HepG2 (cell line): ENCODE measurements around the gene IER5L. TPM values are rescaled to one million over a fixed set of nuclear protein-coding genes. Genes with fewer than 3 reads are reported as not detected.

ENCODE experiments used
- BRD4 ChIP-seq: sonication (generic); formaldehyde crosslinking; IDR thresholded peaks from 2 replicates; pipeline ENCODE4 v1.4.0; 2020; ENCODE audit warnings: missing genetic modification reagents
- CBFB ChIP-seq: sonication (generic); formaldehyde crosslinking; IDR thresholded peaks from 2 replicates; pipeline ENCODE4 v1.4.0; 2020; ENCODE audit warnings: missing genetic modification reagents
- CSRNP1 ChIP-seq: sonication (generic); formaldehyde crosslinking; IDR thresholded peaks from 2 replicates; pipeline ENCODE4 v1.8.1; 2023; ENCODE audit warnings: mild to moderate bottlenecking, missing genetic modification reagents
- DZIP1 ChIP-seq: sonication (generic); formaldehyde crosslinking; IDR thresholded peaks from 2 replicates; pipeline ENCODE4 v1.5.0; 2020; ENCODE audit warnings: mild to moderate bottlenecking, missing genetic modification reagents
- ELF3 ChIP-seq: IDR thresholded peaks from 2 replicates; pipeline ENCODE4 v1.6.1; 2016; ENCODE audit warnings: missing genetic modification reagents, missing compliant biosample characterization
- FOXA3 ChIP-seq: IDR thresholded peaks from 2 replicates; pipeline ENCODE4 v1.6.1; 2016; ENCODE audit warnings: missing genetic modification reagents, missing compliant biosample characterization
- IRX3 ChIP-seq: sonication (generic); formaldehyde crosslinking; IDR thresholded peaks from 2 replicates; pipeline ENCODE4 v1.8.1; 2023; ENCODE audit warnings: mild to moderate bottlenecking, low read depth, missing genetic modification reagents, borderline replicate concordance
- KAT8 ChIP-seq: IDR thresholded peaks from 2 replicates; pipeline ENCODE4 v1.6.1; 2016; ENCODE audit warnings: missing genetic modification reagents, missing compliant biosample characterization
- MAFF ChIP-seq: IDR thresholded peaks from 2 replicates; pipeline ENCODE4 v1.6.1; 2011; ENCODE audit warnings: low read depth, low read length, improper control_type of control experiment
- MIER3 ChIP-seq: IDR thresholded peaks from 2 replicates; pipeline ENCODE4 v1.6.1; 2016; ENCODE audit warnings: missing compliant biosample characterization, borderline replicate concordance
- NBN ChIP-seq: fragments of 450-650 bp; conservative IDR thresholded peaks from 2 replicates; pipeline ENCODE4 v1.6.1; 2017
- NR2F6 ChIP-seq, 2 experiments: IDR thresholded peaks; 2 replicates each; pipeline ENCODE4 v1.6.1; 2016; ENCODE audit warnings: antibody characterized with exemption in 1 of 2, mild to moderate bottlenecking in 1 of 2
- NR3C1 ChIP-seq: sonication (generic); formaldehyde crosslinking; IDR thresholded peaks from 2 replicates; pipeline ENCODE4 v1.4.0; 2020; ENCODE audit warnings: missing genetic modification reagents
- PCBP1 ChIP-seq: fragments of 200-400 bp; formaldehyde crosslinking; IDR thresholded peaks from 2 replicates; pipeline ENCODE4 v1.6.1; 2017; ENCODE audit warnings: mild to moderate bottlenecking, low read depth, low read length, borderline replicate concordance
- PHF21A ChIP-seq: sonication (generic); formaldehyde crosslinking; IDR thresholded peaks from 2 replicates; pipeline ENCODE4 v1.5.0; 2020; ENCODE audit warnings: mild to moderate bottlenecking, missing genetic modification reagents
- RORA ChIP-seq: sonication (generic); formaldehyde crosslinking; IDR thresholded peaks from 2 replicates; pipeline ENCODE4 v1.5.0; 2020; ENCODE audit warnings: mild to moderate bottlenecking, missing genetic modification reagents, moderate library complexity
- RXRA ChIP-seq: sonication (generic); formaldehyde crosslinking; IDR thresholded peaks from 2 replicates; pipeline ENCODE4 v1.5.1; 2020; ENCODE audit warnings: missing genetic modification reagents
- SALL2 ChIP-seq: sonication (generic); formaldehyde crosslinking; IDR thresholded peaks from 2 replicates; pipeline ENCODE4 v1.8.1; 2023; ENCODE audit warnings: mild to moderate bottlenecking, missing genetic modification reagents, inconsistent platforms
- THAP8 ChIP-seq: sonication (generic); formaldehyde crosslinking; IDR thresholded peaks from 2 replicates; pipeline ENCODE4 v1.5.1; 2020; ENCODE audit warnings: missing genetic modification reagents, mild to moderate bottlenecking, borderline replicate concordance
- ZBTB20 ChIP-seq: sonication (generic); formaldehyde crosslinking; IDR thresholded peaks from 2 replicates; pipeline ENCODE4 v1.8.1; 2023; ENCODE audit warnings: missing genetic modification reagents, low read depth, mild to moderate bottlenecking, borderline replicate concordance
- ZNF224 ChIP-seq: sonication (generic); formaldehyde crosslinking; IDR thresholded peaks from 2 replicates; pipeline ENCODE4 v1.5.0; 2020; ENCODE audit warnings: mild to moderate bottlenecking, missing genetic modification reagents
- ZNF235 ChIP-seq: sonication (generic); formaldehyde crosslinking; IDR thresholded peaks from 2 replicates; pipeline ENCODE4 v1.8.1; 2023; ENCODE audit warnings: mild to moderate bottlenecking, missing genetic modification reagents, borderline replicate concordance
- ZNF256 ChIP-seq: sonication (generic); formaldehyde crosslinking; conservative IDR thresholded peaks from 2 replicates; pipeline ENCODE4 v1.4.0; 2020; ENCODE audit warnings: missing genetic modification reagents
- ZNF776 ChIP-seq: sonication (generic); formaldehyde crosslinking; IDR thresholded peaks from 2 replicates; pipeline ENCODE4 v1.4.0; 2020; ENCODE audit warnings: mild to moderate bottlenecking, missing genetic modification reagents
- ZSCAN20 ChIP-seq: sonication (generic); formaldehyde crosslinking; IDR thresholded peaks from 2 replicates; pipeline ENCODE4 v1.4.0; 2020; ENCODE audit warnings: missing genetic modification reagents, mild to moderate bottlenecking, borderline replicate concordance
- ZSCAN21 ChIP-seq: sonication (generic); formaldehyde crosslinking; IDR thresholded peaks from 2 replicates; pipeline ENCODE4 v1.8.0; 2022; ENCODE audit warnings: mild to moderate bottlenecking, missing genetic modification reagents, moderate library complexity, borderline replicate concordance
- ZSCAN29 ChIP-seq: sonication (generic); formaldehyde crosslinking; conservative IDR thresholded peaks from 2 replicates; pipeline ENCODE4 v1.4.0; 2020; ENCODE audit warnings: mild to moderate bottlenecking, missing genetic modification reagents
- polyA plus RNA-seq, 8 experiments: library from polyadenylated mRNA; depleted of rRNA in 3 of 8; stranded (reverse) in 7 of 8; unstranded in 1 of 8; fragments of >200 nt; fragmentation: Illumina TruSeq in 4 of 8; extraction: Trizol in 4 of 8; gene quantifications; 2 replicates each; pipeline versions ENCODE4 v1.2.1 to v1.2.3, GENCODE V29; 2011 to 2016; ENCODE audit warnings: low read depth in 4 of 8, missing spikeins in 1 of 8, mixed read lengths in 1 of 8; ENCODE audit not compliant: insufficient read depth in 1 of 8
- total RNA-seq, 5 experiments: library from RNA; depleted of rRNA; stranded (reverse); fragments of >200 nt; fragmentation: Illumina TruSeq; extraction: Trizol; gene quantifications; 2 replicates each; pipeline ENCODE4 v1.2.3, GENCODE V29; 2016; ENCODE audit warnings: low read depth in 1 of 5

The IER5L gene
- total and polyA plus RNA-seq, 2 of the 13 experiments (the other 11 are each of a cell fraction or from before 2014, with no cell fraction given) = 1.8 to 3.3 TPM

- TF ChIP-seq ZSCAN21 (no peak), KAT8 (CRISPR knock-in tag) (peak; percentile 83), MIER3 (CRISPR knock-in tag) (peak; percentile 21; the same call in 1 of the 2 replicates), CSRNP1 (CRISPR knock-in tag) (peak; percentile 69; the same call in 1 of the 2 replicates), NR3C1 (no peak), SALL2 (CRISPR knock-in tag) (no peak), ELF3 (CRISPR knock-in tag) (peak; percentile 94), ZNF256 (CRISPR knock-in tag) (no peak), RORA (no peak), ZNF235 (CRISPR knock-in tag) (no peak), ZBTB20 (no peak), IRX3 (CRISPR knock-in tag) (no peak), ZNF224 (no peak), PHF21A (peak; percentile 45; the same call in 1 of the 2 replicates), MAFF (no peak), PCBP1 (no peak), RXRA (CRISPR knock-in tag) (peak; percentile 53; the same call in 1 of the 2 replicates), ZSCAN29 (CRISPR knock-in tag) (peak; percentile 5; the same call in 1 of the 2 replicates), DZIP1 (CRISPR knock-in tag) (no peak), NBN (no peak), NR2F6 (IDR thresholded peaks at IDR 0.05) (peak; percentile 44; the same call in 1 of the 2 replicates), NR2F6 (CRISPR knock-in tag; IDR thresholded peaks at IDR 0.05) (peak; percentile 23; the same call in 1 of the 2 replicates), THAP8 (no peak), CBFB (CRISPR knock-in tag) (peak; percentile 31; the same call in 1 of the 2 replicates), ZNF776 (no peak), FOXA3 (CRISPR knock-in tag) (peak; percentile 38; the same call in 1 of the 2 replicates), BRD4 (CRISPR knock-in tag) (no peak), ZSCAN20 (CRISPR knock-in tag) (0 out of 2 replicates have a peak, but pooled peaks have one; percentile 41)
Measured at GRCh38 chr9:129175825-129176633, 2.0 kb downstream of the IER5L start (continued).
